AG04450 (cell line): ENCODE data around the gene PRKCH. TPM values are rescaled to one million over a fixed set of nuclear protein-coding genes. Genes with fewer than 3 reads are reported as not detected.

Source experiments
- CTCF ChIA-PET: fragments of 300-600, 350-600 bp; formaldehyde crosslinking; extraction: SDS; loops from one replicate; lab custom pipeline; 2022; ENCODE audit warnings: antibody characterized with exemption, inconsistent platforms; lab: Charles Lee
- POLR2A ChIA-PET: fragments of 350-600 bp; formaldehyde crosslinking; extraction: SDS; loops from one replicate; lab custom pipeline; 2021; ENCODE audit warnings: antibody characterized with exemption, inconsistent platforms; lab: Yijun Ruan, JAX
- DNase-seq: peaks from one replicate; pipeline ENCODE4 v3.0.0-alpha.2; 2011; ENCODE audit warnings: low read depth, low spot score
- H3K27ac ChIP-seq: one replicate; pipeline ENCODE4 v1.5.1; 2012; ENCODE audit warnings: low read depth, low read length, control low read depth
- H3K27me3 ChIP-seq: one replicate; pipeline ENCODE4 v1.6.0; 2012; ENCODE audit warnings: low read length; ENCODE audit not compliant: control insufficient read depth, insufficient read depth
- H3K4me3 ChIP-seq: 2 replicates; pipeline ENCODE4 v1.5.1; 2011; ENCODE audit warnings: mild to moderate bottlenecking, low read depth, low read length, control low read depth
- H3K9me3 ChIP-seq: 2 replicates; pipeline ENCODE4 v1.5.1; 2012; ENCODE audit warnings: low read length; ENCODE audit not compliant: control insufficient read depth, insufficient read depth
- CTCF ChIP-seq: IDR thresholded peaks from 2 replicates; pipeline ENCODE4 v1.5.1; 2011; ENCODE audit warnings: low read depth, low read length, control low read depth, inconsistent platforms
- polyA plus RNA-seq: library from polyadenylated mRNA; depleted of rRNA; stranded (reverse); fragments of >200 nt; gene quantifications from 2 replicates; pipeline ENCODE4 v1.2.3, GENCODE V29; 2011

PRKCH gene
- polyA plus RNA-seq, 1 experiment, result 1.6 TPM

GRCh38 chr14:61420326-61420725, 98.9 kb downstream of the PRKCH start:
- peaks cover 21% of the 10 kb centered on the region for H3K27me3 ChIP-seq
- no peak for DNase-seq
- ChIA-PET POLR2A (interaction anchor here (1.0 kb wide), 1 partner anchor 342 kb away, joined by 3 read pairs; the partner anchor contains the start of gene SNAPC1), CTCF (interaction anchor here (0.7 kb wide), 1 partner anchor 123 kb away, joined by 3 read pairs; no protein-coding TSS in a partner anchor)
- TF ChIP-seq CTCF, result no peak
- H3K9me3 ChIP-seq, result no peaks in the 10 kb centered on the region
- H3K27ac ChIP-seq, result no peak overlapping the region
- no peak overlapping the region for H3K4me3 ChIP-seq

- CTCF ChIA-PET, result interaction anchor here (0.5 kb wide), 1 partner anchor 1234 kb away, joined by 3 read pairs; no protein-coding TSS in a partner anchor
- Histone ChIP-seq H3K9me3 (no peaks in the 10 kb centered on the region), H3K27ac (no peak overlapping the region), H3K4me3 (no peak overlapping the region), H3K27me3 (peaks cover 21% of the 10 kb centered on the region)
- no peak for TF ChIP-seq CTCF
- DNase-seq, result no peak
- POLR2A ChIA-PET, result no interaction called here
These were observed 100.0 kb downstream of the PRKCH start for GRCh38 chr14:61421212-61421923.

- ChIA-PET CTCF (interaction anchor here (0.6 kb wide), 1 partner anchor 818 kb away, joined by 9 read pairs; no protein-coding TSS in a partner anchor), POLR2A (no interaction called here)
These were observed 104.7 kb downstream of the PRKCH start for GRCh38 chr14:61426048-61426447.

GRCh38 chr14:61428261-61428660, 106.9 kb downstream of the PRKCH start:
- ChIA-PET POLR2A (no interaction called here), CTCF (interaction anchor here (0.8 kb wide), 1 partner anchor 417 kb away, joined by 3 read pairs; no protein-coding TSS in a partner anchor)
- DNase-seq, result no peak
- Histone ChIP-seq H3K9me3 (no peaks in the 10 kb centered on the region), H3K27ac (no peak overlapping the region), H3K27me3 (no peaks in the 10 kb centered on the region), H3K4me3 (no peak overlapping the region)
- no peak for TF ChIP-seq CTCF

More at GRCh38 chr14:61426048-61426447, 104.7 kb downstream of the PRKCH start:
- Histone ChIP-seq H3K9me3 (no peaks in the 10 kb centered on the region), H3K27me3 (peaks cover 15% of the 10 kb centered on the region), H3K4me3 (no peak overlapping the region), H3K27ac (no peak overlapping the region)
- no peak for DNase-seq
- TF ChIP-seq CTCF, result no peak

GRCh38 chr14:61429316-61429715, 107.9 kb downstream of the PRKCH start:
- Histone ChIP-seq H3K27ac (no peak overlapping the region), H3K9me3 (no peaks in the 10 kb centered on the region), H3K27me3 (no peaks in the 10 kb centered on the region), H3K4me3 (no peak overlapping the region)
- CTCF ChIA-PET, result no interaction called here
- no peak for TF ChIP-seq CTCF
- DNase-seq, result no peak
- POLR2A ChIA-PET, result no interaction called here
